ENCODE measurements around the gene TELO2. TPM values are rescaled to one million over a fixed set of nuclear protein-coding genes. Genes with fewer than 3 reads are reported as not detected.
A peak's percentile ranks its signal among the peaks of the same experiment; 100 is the strongest.

TELO2 gene
- total RNA-seq, 1 donor from 2014 or later: 36.4 TPM

DNA sequence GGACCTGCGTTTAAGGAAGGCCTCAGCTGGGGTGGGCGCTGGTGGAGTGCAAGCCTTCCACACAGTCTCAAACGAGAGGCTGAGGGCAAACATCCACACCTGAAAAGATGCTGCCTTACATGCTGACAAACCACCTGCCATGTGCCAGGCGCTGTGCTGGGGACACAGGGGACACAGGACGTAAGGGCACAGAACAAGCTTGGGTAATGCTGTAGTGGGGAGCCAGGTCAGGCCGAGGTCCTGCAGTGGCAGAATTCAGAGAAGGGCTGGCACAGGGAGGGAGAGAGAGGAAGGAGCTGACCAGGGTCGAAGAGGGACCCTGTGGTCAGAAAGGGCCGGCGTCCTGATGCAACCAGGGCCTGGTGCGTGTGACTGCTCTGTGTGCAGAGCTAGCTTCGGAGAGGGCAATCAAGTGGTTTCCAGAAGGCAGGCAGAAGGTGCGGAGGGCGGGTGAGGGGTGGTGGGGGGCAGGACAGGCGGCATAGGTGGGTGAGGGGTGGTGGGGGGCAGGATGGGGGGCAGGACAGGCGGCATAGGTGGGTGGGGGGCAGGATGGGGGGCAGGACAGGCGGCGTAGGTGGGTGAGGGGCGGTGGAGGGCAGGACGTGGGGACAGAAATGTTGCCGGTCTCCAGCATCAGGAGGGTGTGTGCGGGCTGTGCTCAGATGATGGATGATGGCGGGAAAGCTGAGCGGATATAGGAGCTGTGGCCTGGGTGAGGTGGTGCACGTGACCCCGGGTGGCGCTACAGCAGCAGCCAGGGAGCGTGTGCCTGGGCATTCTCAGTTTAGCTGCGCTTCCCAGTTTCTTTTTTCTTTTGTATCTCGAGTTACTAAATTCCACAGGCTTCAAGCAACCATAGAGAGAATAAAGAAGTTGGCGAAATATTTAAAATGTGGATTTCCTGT is 18.8 kb downstream of the TELO2 start:
- no peak for DNase-seq (ENCODE audit: low spot score)
- ATAC-seq: peak; percentile 15

DNA sequence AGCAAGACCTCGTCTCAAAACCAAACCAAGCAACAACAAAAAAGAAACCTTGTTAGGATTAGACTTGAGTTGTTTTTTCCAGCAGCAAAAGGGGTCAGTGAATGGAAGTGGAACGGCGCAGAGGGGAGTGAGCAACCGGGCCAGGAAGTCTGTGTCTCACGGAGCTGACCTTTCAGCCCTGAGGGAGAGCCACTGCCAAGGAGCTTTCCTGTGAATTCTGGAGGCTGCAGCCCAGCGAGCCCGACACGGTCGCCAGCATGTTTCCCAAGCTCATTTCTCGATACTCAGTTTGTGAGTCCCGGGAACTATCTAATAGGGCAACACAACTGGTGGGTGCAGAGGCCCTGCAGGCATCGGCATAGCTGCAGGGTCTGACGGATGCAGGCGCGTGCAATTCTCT is 19.6 kb downstream of the TELO2 start:
- no peak for DNase-seq (ENCODE audit: low spot score)
- peak; percentile 56 for ATAC-seq

DNA sequence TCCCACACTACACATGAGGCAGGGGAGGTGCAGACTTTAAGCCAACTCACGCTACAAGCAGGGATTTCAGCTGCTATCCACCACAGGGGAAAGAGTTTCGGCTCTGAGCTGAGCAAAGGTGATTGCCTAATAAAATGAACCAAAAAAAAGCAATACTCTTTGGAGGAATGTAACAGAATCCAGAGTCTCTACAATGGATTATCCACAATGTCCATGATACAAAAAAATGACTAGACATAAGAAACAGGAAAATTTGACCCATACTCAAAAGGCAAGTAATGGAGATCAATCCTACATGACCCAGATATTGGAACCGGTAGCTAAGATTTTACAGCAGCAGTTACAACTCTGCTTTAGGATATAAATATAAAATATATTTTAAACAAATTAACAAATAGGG is 21.3 kb downstream of the TELO2 start:
- no peak for ATAC-seq
- DNase-seq (ENCODE audit: low spot score): no peak

DNA sequence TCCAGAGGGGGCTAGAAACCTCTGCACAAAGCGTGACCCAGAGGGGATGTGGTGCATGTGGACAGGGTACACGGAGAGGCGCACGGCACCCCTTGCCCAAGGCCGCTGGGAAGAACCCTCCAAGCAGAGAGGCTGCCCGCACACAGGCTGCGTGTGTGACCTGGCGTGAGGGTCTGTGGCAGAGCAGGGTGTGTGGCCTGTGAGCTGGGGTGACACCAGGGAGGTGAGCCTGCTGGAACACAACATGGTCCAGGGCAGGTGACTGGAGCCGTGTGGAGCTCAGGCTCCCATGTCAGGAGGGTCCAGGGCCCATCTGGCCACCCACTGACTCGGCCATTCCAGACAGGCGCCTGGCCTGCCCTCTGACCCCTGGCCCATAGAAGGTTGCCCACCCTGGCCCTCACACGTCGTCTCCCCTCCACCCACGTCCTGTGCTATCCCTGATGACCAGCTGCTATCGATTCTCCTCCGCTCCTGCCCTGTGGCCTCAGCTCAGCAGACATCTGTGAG is 25.5 kb downstream of the TELO2 start:
- peak; percentile 11 for ATAC-seq
- DNase-seq (ENCODE audit: low spot score): no peak

DNA sequence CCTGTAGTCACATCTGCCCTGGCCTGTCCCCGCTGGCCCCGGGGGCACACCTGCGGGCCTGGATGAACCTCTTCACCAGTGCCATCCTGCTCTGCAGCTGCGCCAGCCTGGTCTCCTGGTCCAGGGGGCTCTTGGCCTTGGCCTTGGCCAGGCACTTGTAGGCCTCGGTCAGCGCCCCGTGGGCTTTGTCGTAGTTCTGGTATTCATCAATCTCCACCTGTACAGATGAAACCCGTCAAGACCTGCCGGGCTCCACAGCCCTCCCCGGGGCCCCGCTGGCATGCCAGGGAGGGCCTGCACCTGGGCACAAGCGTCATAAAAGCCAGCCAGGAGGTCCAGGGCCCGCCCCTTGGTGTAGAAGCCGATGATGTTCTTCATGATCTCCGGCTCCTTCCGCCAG is 26.7 kb downstream of the TELO2 start:
- DNase-seq (ENCODE audit: low spot score) (no peak), ATAC-seq (no peak)

DNA sequence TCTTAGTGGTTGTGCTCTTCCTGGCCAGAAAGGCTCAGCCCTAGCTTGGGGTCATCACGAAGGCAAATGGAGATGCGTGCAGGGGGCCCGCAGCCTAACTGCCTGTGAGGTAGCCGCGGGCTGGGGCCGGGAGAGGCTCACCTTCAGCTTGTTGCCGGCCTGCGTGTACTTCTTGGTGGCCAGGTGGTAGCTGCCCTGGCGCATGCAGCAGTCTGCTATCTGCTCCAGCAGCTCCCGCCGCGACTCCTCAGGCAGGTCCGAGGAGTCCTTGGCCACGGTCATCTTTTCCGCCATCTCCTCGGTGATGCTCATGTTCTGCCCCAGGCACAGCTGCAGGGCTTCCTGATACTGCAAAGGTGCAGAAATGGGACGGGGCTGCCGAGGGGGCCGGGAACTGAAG is 27.3 kb downstream of the TELO2 start:
- ATAC-seq (no peak), DNase-seq (ENCODE audit: low spot score) (no peak)

DNA sequence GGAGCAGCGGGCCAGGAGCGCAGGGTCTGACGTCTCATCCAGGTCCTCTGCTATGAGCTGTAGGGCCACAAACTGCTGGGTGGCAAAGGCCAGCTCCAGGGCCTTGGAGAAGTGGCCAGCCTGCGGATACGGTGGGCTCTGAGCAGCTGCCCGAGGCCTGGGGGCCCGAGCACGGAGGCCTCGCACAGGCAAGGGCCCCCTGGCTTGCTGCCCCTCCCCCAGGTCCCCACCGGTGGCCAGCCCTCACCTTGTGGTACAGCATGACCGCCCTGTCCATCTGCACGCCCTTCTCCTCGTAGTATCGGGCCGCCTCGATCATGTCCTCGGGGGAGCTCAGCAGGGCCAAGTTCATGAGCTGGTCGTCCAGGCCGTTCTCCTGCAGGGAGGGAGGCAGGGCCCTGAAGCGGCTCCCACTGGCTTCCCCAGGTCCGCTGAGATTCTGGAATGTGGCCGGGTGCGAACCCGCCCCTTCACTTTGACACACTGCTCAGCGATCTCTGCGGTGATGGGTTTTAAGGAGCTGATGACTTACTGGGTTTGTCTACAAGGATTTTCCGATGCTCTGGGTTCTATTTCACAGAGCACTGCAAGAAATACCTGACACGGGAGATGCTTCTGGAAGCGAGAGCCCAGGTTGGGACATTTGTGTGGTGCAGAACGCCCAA is 30.6 kb downstream of the TELO2 start:
- ATAC-seq (no peak), DNase-seq (ENCODE audit: low spot score) (no peak)

DNA sequence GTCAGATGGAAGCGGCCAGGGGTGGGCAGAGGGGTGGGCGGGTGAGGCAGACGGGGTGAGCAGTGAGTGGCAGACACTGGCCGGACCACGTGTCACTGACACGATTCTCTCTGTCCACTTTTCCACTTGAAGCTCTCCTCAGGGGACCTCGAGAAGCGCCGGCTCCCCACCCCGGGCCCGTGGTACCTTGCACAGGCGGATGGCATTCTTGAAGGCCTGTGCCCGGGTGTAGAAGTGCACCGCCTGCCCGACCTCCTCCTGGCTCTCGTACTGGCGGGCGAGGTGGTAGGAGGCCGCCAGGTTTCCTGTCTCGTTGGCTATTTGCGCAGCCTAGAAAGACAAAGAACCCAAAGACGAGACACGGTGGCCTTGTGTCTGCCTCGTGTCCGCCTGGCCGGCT is 31.2 kb downstream of the TELO2 start:
- DNase-seq (ENCODE audit: low spot score): no peak
- no peak for ATAC-seq

DNA sequence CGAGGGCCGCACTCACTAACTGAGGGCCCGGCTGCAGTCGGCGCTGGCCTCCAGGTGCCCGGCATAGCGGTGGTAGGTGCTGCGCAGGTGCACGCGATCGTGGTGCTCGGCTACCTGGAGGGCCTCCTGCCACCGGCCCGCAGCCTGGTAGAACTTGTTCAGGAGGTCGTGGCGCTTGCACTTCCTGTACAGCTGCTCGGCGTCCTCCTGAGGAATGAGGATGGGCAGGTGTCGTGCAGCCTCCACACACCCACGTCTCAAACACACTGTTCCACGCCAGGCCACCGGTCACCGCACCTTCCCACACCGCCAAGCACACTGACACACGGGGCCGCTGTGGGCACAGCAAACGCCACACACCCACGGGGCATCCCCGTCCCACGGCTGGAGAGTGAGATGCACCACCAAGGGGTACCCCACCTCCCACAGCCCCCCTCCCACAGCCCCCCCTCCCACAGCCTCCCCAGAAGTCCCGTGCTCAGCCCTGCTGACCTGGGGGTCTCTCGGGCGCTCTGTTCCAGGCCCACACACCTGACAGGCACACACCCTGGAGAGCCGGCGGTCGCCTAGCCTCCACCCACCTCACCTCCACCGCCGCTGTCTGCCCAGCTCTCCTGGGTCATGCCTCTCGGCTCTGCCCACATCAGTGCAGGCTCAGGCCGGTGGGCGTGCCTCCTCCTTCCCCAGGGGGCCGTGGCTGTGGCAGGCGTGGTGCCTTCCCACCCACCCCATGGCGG is 32.9 kb downstream of the TELO2 start:
- ATAC-seq (no peak), DNase-seq (ENCODE audit: low spot score) (no peak)

DNA sequence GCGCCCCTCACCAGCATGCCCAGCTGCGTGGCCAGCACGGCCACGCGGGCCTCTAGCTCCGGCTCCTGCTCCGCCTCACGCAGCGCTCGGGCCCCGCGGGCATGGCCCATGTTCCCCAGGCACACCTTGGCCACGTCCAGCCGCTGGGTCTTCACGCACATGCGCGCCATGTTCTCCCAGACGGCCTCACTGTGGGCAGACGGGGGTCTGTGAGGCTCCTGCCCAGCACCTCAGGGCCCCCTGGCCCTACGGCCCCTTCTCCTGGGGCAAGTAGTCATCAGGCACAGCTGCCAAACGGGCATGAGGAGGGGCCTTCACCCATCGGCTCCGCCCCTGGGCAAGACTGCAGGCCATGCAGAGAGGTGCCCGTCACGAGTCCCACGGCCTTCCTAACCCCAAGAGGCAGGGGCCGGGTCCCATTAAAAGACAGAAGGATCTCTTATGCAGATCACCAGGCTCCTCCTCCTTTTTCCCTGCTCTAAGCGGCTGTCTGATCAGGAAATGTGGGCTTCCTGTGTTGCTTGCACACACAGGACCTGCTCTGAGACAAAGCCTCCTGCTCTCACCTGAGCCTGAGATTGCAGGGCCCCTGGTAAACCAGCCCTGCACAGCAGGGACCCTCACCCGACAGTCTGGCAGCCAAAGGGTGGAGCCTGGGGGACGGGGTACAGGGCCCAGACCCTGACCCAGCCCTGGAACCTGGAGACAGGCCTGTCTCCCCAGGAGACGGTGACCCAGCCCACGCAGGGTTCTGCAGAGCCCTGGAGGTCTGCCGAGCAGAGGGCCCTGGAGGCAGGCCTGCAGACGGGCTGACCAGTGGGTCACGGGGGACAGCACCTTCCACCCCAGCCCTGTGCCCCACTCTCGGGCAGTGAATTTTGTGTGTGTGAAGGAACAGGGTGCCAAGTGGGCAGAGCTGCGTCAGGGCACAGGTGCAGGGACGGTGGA is 33.7 kb downstream of the TELO2 start:
- ATAC-seq (no peak), DNase-seq (ENCODE audit: low spot score) (no peak)

DNA sequence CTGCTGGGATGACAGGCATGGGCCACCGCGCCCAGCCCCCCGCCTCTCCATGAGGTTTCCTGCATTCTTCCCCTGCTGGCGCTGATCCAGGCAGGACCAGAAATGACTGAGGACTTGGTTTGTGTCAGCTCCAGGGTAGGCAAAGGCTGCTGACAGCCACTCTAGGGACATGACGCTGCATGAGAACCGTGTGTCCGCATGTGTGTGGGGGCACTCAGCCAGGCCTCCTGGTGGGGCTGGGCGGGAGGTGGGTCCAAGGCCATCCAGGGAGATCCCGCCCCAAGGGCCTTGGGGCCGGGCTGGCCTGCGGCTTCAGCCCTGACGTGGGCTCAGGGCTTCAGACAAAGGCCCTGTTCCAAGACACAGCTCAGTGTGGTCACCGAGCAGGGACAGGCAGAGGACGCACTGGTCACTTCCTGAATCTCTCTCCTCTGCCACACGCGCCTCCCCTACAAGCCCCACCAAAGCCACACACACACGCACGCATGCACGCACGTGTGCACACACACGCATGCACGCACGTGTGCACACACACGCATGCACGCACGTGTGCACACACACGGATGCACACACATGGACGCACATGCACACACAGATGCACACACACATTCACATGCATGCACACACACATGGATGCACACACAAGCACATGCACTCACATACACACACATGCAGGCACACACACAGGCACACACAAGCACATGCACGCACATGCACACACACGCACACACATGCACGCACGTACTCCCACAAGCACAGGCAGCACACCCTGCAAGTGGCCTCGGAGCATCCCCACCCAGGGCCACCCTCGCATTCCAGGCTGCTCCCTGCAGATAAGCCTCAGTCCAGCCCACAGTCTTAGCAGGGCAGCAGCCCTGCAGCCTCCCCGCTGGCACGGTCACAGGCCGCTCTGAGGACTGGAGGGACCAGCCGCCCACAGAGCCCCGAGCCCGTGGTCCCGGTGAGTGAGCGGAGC is 35.0 kb downstream of the TELO2 start:
- ATAC-seq (peak; percentile 22), DNase-seq (ENCODE audit: low spot score) (no peak)

DNA sequence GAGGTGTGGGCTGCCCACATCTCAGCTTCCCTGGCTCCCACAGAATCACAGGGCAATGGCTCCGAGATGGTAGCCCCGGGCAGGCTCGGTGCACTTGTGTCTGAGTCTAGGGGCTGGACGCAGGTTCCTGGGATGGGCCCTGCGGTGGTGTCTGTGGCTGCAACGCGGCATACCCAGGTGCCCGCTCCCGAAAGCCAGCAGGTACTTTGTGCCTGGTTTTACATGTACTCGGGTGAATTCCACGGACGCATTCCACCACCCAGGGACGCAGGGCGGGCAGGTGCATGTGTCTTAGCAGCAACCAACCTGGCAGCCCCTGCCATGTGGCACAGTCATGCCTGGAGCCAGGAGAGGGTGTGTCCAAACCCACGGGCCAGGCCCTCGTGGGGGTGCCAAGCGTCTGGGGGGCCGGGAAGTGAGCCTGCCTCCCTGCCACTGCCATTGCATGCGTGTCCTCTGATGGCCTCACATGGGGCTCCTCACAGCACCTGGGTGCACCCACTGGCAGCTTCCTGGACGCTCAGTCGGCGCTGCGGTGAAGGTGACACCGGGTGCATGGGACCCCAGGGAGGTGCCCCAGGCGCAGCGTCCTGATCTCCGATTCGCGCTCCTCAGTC is 35.9 kb downstream of the TELO2 start:
- ATAC-seq: no peak
- no peak for DNase-seq (ENCODE audit: low spot score)

DNA sequence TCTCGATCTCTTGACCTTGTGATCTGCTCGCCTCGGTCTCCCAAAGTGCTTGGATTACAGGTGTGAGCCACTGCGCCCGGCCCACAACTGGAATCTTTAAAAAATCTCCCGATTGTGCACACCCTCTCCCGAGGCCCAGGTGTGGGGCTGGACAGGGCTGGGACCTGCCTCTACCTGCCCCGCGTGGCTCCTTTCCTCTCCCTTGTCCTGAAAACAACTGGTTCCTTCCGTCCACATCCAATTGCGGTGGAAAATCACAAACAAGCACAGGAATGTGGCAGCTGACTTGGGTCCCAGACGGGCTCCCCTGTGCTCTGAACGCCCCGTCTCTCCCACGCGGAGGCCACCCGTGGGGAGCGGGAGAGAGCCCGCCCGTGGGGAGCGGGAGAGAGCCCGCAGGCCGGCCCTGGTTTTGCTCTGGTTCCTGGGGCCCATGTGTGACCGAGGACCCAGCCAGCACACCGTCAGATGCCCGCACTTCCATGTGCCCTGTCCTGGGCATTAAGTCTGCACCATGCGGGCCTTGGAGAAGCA is 37.3 kb downstream of the TELO2 start:
- DNase-seq (ENCODE audit: low spot score): no peak
- ATAC-seq: no peak

DNA sequence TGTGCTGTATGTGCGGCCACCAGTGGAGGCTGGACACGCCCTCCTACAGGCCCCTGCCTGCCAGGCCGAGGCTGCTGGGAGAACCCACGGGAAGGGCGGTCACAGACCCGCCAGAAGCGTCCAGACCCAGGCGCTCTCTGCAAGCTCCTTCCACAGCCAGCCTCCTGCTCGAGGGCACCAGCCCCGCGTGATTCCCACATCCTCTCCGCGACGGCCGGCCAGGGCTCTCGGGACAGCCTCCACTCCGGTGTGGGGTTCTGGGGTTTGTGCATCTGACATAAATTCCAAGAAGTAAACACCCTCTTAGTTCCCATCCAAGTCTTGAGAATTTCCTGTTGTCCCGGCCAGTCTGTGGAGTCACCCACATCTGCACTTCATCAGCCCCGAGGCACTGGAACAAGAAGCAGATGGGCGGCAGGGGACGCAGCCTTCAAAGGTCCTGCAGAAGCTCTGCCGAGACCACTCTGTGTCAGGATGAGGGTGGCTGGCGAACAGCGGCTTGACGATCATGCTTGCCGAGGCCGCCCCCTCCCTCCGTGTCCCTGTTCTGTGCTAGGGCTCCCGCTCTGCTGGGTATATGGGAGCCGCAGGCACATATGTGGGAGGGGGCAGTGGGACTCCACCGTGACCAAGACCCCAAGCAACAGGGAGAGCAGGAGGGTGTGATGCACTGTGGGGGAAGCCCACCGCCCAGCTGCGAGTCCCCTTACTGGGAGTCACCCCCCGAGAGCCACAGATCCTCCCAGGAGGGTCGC is 37.9 kb downstream of the TELO2 start:
- DNase-seq (ENCODE audit: low spot score) (no peak), ATAC-seq (peak; percentile 7)

DNA sequence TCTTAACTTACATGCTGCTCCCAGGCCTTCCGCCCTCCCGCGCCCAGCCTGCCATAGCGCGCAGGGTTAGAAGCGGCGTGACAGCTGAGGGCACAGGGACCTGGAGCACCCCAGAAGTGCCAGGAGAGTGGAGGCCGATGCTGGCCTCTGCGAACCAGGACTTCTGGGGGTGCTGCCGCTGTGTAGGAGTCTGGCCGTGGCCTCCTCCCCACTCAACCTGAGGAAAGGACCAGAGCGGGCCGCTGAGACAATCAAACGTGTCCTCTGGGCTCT is 38.4 kb downstream of the TELO2 start:
- no peak for ATAC-seq
- no peak for DNase-seq (ENCODE audit: low spot score)

DNA sequence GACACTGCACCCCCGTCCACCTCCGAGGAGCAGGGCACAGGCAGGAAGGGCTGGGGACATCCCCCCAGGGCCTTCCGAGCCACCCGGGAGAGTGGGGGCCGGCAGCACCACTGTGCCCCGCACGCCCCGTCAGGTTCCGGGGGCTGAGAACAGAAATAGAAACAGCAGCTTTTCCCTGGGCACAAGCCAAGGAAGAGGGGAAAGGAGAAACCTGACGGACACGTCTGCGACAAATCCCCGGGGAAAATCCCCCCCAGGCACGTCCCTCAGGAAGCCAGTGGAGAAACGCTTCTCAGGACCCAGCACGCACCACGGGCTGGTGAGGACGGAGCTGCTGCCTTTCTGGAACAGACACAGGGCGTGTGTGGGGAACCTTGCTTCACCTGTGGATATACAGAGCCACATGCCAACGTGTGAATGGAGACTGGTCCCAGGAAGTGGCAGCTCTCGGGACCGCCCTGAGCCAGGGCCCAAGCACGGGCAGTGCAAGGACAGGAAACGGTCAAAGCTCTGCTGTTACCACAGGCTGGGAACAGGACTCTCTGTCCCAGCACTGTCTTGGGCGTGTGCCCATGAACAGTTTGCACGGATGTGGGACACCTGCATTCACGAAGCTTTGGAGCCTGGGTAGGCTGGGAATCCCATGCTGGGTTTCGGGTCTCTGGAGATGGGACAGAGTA is 39.1 kb downstream of the TELO2 start:
- no peak for DNase-seq (ENCODE audit: low spot score)
- ATAC-seq: peak; percentile 68

DNA sequence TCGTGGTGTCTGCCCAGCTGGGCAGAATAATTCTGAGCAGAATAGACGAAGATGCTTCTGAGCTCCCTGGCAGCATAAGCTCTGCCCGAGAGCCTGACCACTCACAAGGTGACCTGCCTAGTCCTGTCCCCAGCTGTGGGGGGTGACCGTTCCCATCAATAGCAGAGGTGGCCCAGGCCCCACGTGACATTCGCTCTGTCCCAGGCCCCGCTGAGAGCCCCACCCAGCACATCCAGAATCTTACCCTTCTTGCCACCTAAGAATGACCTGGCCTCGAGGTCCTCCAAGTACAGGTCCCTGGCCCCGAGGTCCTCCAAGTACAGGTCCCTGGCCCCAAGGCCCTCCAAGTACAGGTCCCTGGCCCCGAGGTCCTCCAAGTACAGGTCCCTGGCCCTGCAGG is 39.6 kb downstream of the TELO2 start:
- no peak for ATAC-seq
- no peak for DNase-seq (ENCODE audit: low spot score)
